HEK293T (cell line): ENCODE data around the gene DPY19L3.

Source experiments
- BHLHE40 ChIP-seq: fragments of 450-650 bp; IDR thresholded peaks from 2 replicates; pipeline ENCODE4 v1.6.1; 2016; ENCODE audit warnings: mild to moderate bottlenecking, moderate library complexity, borderline replicate concordance
- CTBP1 ChIP-seq: fragments of 450-650 bp; IDR thresholded peaks from 2 replicates; pipeline ENCODE4 v1.6.1; 2016; ENCODE audit warnings: borderline replicate concordance
- FOXA1 ChIP-seq: fragments of 450-650 bp; IDR thresholded peaks from 2 replicates; pipeline ENCODE4 v1.6.1; 2016; ENCODE audit warnings: mild to moderate bottlenecking
- FOXK2 ChIP-seq: fragments of 450-650 bp; IDR thresholded peaks from 2 replicates; pipeline ENCODE4 v1.6.1; 2016; ENCODE audit warnings: mild to moderate bottlenecking
- FOXM1 ChIP-seq: fragments of 450-650 bp; IDR thresholded peaks from 2 replicates; pipeline ENCODE4 v1.6.1; 2017; ENCODE audit warnings: mild to moderate bottlenecking, borderline replicate concordance
- HDGF ChIP-seq: fragments of 450-650 bp; IDR thresholded peaks from 2 replicates; pipeline ENCODE4 v1.6.1; 2017; ENCODE audit warnings: antibody characterized with exemption, borderline replicate concordance
- L3MBTL2 ChIP-seq: fragments of 450-650 bp; conservative IDR thresholded peaks from 2 replicates; pipeline ENCODE4 v1.6.1; 2016; ENCODE audit warnings: mild to moderate bottlenecking
- SP1 ChIP-seq: fragments of 450-650 bp; IDR thresholded peaks from 2 replicates; pipeline ENCODE4 v1.6.1; 2017
- SUZ12 ChIP-seq: fragments of 450-650 bp; IDR thresholded peaks from 2 replicates; pipeline ENCODE4 v1.6.1; 2016; ENCODE audit warnings: mild to moderate bottlenecking
- TARDBP ChIP-seq: fragments of 450-650 bp; IDR thresholded peaks from 2 replicates; pipeline ENCODE4 v1.6.1; 2016
- ZNF384 ChIP-seq: fragments of 450-650 bp; IDR thresholded peaks from 2 replicates; pipeline ENCODE4 v1.6.1; 2016
- TF ChIP-seq, protein P1 (sequence below): fragments of 450-650 bp; IDR thresholded peaks from 2 replicates; pipeline ENCODE4 v1.6.1; 2016

DNA sequence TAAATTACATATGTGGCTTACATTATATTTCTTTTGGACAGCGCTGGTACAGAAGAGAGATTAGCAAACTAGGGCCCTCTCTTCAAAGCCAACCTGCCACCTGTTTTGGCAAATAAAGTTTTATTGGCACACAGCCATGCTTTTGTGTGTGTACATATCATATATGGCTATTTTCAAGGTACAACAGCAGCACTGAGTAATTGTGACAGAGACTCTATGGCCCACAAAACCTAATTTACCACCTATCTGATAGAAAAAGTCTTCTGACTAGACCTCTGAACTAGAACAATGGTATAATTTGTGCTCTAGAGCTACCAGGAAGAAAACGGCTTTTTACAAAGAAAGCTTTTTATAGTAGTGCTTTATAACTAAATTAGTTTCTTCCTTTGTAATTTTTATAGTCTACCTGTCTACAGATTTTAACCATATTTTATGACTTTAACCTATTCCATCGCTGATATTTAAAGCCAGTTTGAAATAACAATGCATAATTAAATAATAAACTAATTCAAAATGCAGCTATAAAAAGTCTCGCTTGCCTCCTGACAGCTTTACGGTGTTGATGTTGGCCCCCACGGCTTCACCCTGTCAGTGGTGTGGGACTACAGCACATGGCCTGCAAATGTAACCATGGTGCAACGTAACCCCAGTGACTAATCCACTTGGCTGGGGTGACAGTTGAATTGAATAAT lies 17.7 kb upstream of the DPY19L3 start:
- TF ChIP-seq FOXM1 (no peak), SUZ12 (no peak), FOXK2 (no peak), HDGF (no peak), CTBP1 (no peak), ZNF384 (no peak), SP1 (no peak), BHLHE40 (no peak), TARDBP (no peak), FOXA1 (no peak), L3MBTL2 (no peak; the same call in 1 of the 2 replicates)
- TF ChIP-seq, protein P1, sequence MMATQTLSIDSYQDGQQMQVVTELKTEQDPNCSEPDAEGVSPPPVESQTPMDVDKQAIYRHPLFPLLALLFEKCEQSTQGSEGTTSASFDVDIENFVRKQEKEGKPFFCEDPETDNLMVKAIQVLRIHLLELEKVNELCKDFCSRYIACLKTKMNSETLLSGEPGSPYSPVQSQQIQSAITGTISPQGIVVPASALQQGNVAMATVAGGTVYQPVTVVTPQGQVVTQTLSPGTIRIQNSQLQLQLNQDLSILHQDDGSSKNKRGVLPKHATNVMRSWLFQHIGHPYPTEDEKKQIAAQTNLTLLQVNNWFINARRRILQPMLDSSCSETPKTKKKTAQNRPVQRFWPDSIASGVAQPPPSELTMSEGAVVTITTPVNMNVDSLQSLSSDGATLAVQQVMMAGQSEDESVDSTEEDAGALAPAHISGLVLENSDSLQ, result peak; percentile 72
